Caco-2 (cell line): ENCODE results near the gene CADPS. TPM values are rescaled to one million over a fixed set of nuclear protein-coding genes. Genes with fewer than 3 reads are reported as not detected.
A peak's percentile ranks its signal among the peaks of the same experiment; 100 is the strongest.

Experiments used
- BruUV-seq: library from RNA; stranded (reverse); fragments of 400-500 nt; replicated peaks from 2 replicates; lab custom pipeline; 2021; lab: Mats Ljungman, UMichigan
- CTCF ChIA-PET: fragments of 300-600 bp; sonication (Branson Sonifier 250); formaldehyde crosslinking; loops from one replicate; lab custom pipeline; 2022; ENCODE audit warnings: antibody characterized with exemption; lab: Charles Lee
- POLR2A ChIA-PET: fragments of 300-600 bp; sonication (Branson Sonifier 250); formaldehyde crosslinking; loops from one replicate; lab custom pipeline; 2022; ENCODE audit warnings: antibody characterized with exemption; lab: Charles Lee
- DNase-seq, 2 experiments: peaks; one replicate each; pipeline versions ENCODE4 v3.0.0 to v3.0.0-alpha.2; 2020 to 2022
- H3K27me3 ChIP-seq: replicated peaks from 2 replicates; pipeline ENCODE4 v1.6.0; 2011; ENCODE audit warnings: low read length; ENCODE audit not compliant: control insufficient read depth, insufficient read depth
- H3K36me3 ChIP-seq: 2 replicates; pipeline ENCODE4 v1.5.1; 2011; ENCODE audit warnings: low read length; ENCODE audit not compliant: control insufficient read depth, insufficient read depth
- H3K4me1 ChIP-seq: fragments of 250-450 bp; sonication (Bioruptor Pico); 2 replicates; pipeline ENCODE4 v1.5.1; 2020; ENCODE audit warnings: mild to moderate bottlenecking
- H3K4me3 ChIP-seq: 2 replicates; pipeline ENCODE4 v1.5.1; 2011; ENCODE audit warnings: low read depth, mild to moderate bottlenecking, control low read depth, low read length
- H3K9me3 ChIP-seq: fragments of 250-450 bp; sonication (Bioruptor Pico); 2 replicates; pipeline ENCODE4 v1.5.1; 2020; ENCODE audit warnings: mild to moderate bottlenecking, moderate library complexity
- H3K27ac Mint-ChIP-seq: one replicate; pipeline ENCODE4 v1.8.0; 2022; ENCODE audit warnings: mixed read lengths; ENCODE audit not compliant: unreplicated experiment
- H3K27me3 Mint-ChIP-seq: one replicate; pipeline ENCODE4 v1.8.0; 2022; ENCODE audit warnings: mixed read lengths; ENCODE audit not compliant: insufficient read depth, unreplicated experiment
- H3K36me3 Mint-ChIP-seq: one replicate; pipeline ENCODE4 v1.8.0; 2022; ENCODE audit warnings: mild to moderate bottlenecking, mixed read lengths; ENCODE audit not compliant: insufficient read depth, unreplicated experiment
- H3K4me1 Mint-ChIP-seq: one replicate; pipeline ENCODE4 v1.8.0; 2022; ENCODE audit warnings: low read depth, mixed read lengths; ENCODE audit not compliant: unreplicated experiment
- H3K4me3 Mint-ChIP-seq: one replicate; pipeline ENCODE4 v1.8.0; 2022; ENCODE audit warnings: mild to moderate bottlenecking, moderate library complexity, mixed read lengths; ENCODE audit not compliant: unreplicated experiment
- H3K9me3 Mint-ChIP-seq: one replicate; pipeline ENCODE4 v1.8.0; 2022; ENCODE audit warnings: mixed read lengths; ENCODE audit not compliant: unreplicated experiment
- CTCF ChIP-seq, 2 experiments: fragments of 200-600 bp in 1 of 2; IDR thresholded peaks; 1 replicate in 1 of 2; 2 replicates in 1 of 2; pipeline versions ENCODE4 v1.5.1 to v1.8.0; 2011 to 2022; ENCODE audit warnings: antibody characterized with exemption in 1 of 2, control low read depth in 1 of 2, inconsistent platforms in 1 of 2, low read depth in 1 of 2, low read length in 1 of 2, mild to moderate bottlenecking in 1 of 2, moderate library complexity in 1 of 2; ENCODE audit not compliant: insufficient read depth in 1 of 2, severe bottlenecking in 1 of 2, unreplicated experiment in 1 of 2
- intact Hi-C: fragments of 100-400 bp; cut with micrococcal nuclease; formaldehyde crosslinking; loops from one replicate; pipeline ENCODE4 v1.10.0; 2022; ENCODE audit not compliant: unreplicated experiment
- total RNA-seq: library from RNA; stranded (reverse); gene quantifications from 2 replicates; pipeline ENCODE4 v1.2.3, GENCODE V29; 2022

CADPS gene
- total RNA-seq, 1 experiment from 2014 or later = not detected

GRCh38 chr3:62625268-62625667 is 249.9 kb downstream of the CADPS start:
- no peak overlapping the region for H3K4me3 ChIP-seq
- no peaks in the 10 kb centered on the region for H3K4me1 ChIP-seq
- intact Hi-C loops = loop anchor here (10.0 kb wide), 1 partner anchor 720 kb away; no protein-coding TSS in a partner anchor

GRCh38 chr3:62624185-62624584 is 251.0 kb downstream of the CADPS start:
- peaks cover 26% of the 10 kb centered on the region for H3K27me3 Mint-ChIP-seq
- BruUV-seq = no TSS peak
- Histone ChIP-seq H3K36me3 (no peaks in the 10 kb centered on the region), H3K4me3 (no peak overlapping the region), H3K27me3 (no peaks in the 10 kb centered on the region), H3K9me3 (no peaks in the 10 kb centered on the region), H3K4me1 (no peaks in the 10 kb centered on the region)
- no peak overlapping the region for H3K27ac Mint-ChIP-seq
- no peak overlapping the region for H3K4me3 Mint-ChIP-seq
- intact Hi-C loops = loop anchor here (10.0 kb wide), 1 partner anchor 721 kb away; no protein-coding TSS in a partner anchor
- ChIA-PET CTCF (no interaction called here), POLR2A (no interaction called here)
- H3K4me1 Mint-ChIP-seq = no peaks in the 10 kb centered on the region
- DNase-seq = no peak
- TF ChIP-seq CTCF (IDR thresholded peaks at IDR 0.05; ENCODE audit: insufficient read depth in 1 of 2, low read depth in 1 of 2, low read length in 1 of 2, severe bottlenecking in 1 of 2, unreplicated experiment in 1 of 2) = no peak
- H3K9me3 Mint-ChIP-seq = no peaks in the 10 kb centered on the region
- no peaks in the 10 kb centered on the region for H3K36me3 Mint-ChIP-seq

More at GRCh38 chr3:62625268-62625667, 249.9 kb downstream of the CADPS start:
- H3K36me3 Mint-ChIP-seq = no peaks in the 10 kb centered on the region
- no peak for TF ChIP-seq CTCF (IDR thresholded peaks at IDR 0.05; ENCODE audit: insufficient read depth in 1 of 2, low read depth in 1 of 2, low read length in 1 of 2, severe bottlenecking in 1 of 2, unreplicated experiment in 1 of 2)
- H3K9me3 Mint-ChIP-seq = no peaks in the 10 kb centered on the region
- no peaks in the 10 kb centered on the region for H3K27me3 ChIP-seq
- H3K27ac Mint-ChIP-seq = no peak overlapping the region
- DNase-seq = no peak
- POLR2A ChIA-PET = no interaction called here
- no TSS peak for BruUV-seq
- no peaks in the 10 kb centered on the region for H3K4me1 Mint-ChIP-seq
- peaks cover 30% of the 10 kb centered on the region for H3K27me3 Mint-ChIP-seq
- CTCF ChIA-PET = no interaction called here
- no peaks in the 10 kb centered on the region for H3K36me3 ChIP-seq
- no peak overlapping the region for H3K4me3 Mint-ChIP-seq
- H3K9me3 ChIP-seq = no peaks in the 10 kb centered on the region

- BruUV-seq = no TSS peak
- Histone ChIP-seq H3K27me3 (no peaks in the 10 kb centered on the region), H3K4me1 (no peaks in the 10 kb centered on the region), H3K9me3 (no peaks in the 10 kb centered on the region), H3K4me3 (no peak overlapping the region), H3K36me3 (no peaks in the 10 kb centered on the region)
- CTCF ChIA-PET = no interaction called here
- peaks cover 14% of the 10 kb centered on the region for H3K27me3 Mint-ChIP-seq
- intact Hi-C loops = loop anchor here (1.0 to 10.0 kb wide), 3 partner anchors 571 to 722 kb away; no protein-coding TSS in a partner anchor
- H3K9me3 Mint-ChIP-seq = no peaks in the 10 kb centered on the region
- H3K4me1 Mint-ChIP-seq = no peaks in the 10 kb centered on the region
- POLR2A ChIA-PET = no interaction called here
- peak; percentile 52 to 59 for TF ChIP-seq CTCF (IDR thresholded peaks at IDR 0.05; ENCODE audit: insufficient read depth in 1 of 2, low read depth in 1 of 2, low read length in 1 of 2, severe bottlenecking in 1 of 2, unreplicated experiment in 1 of 2)
- H3K36me3 Mint-ChIP-seq = no peaks in the 10 kb centered on the region
- H3K27ac Mint-ChIP-seq = no peak overlapping the region
- peak in 1 of 2 experiments; percentile 44 for DNase-seq
- no peak overlapping the region for H3K4me3 Mint-ChIP-seq
Observed at GRCh38 chr3:62622553-62623174, 252.6 kb downstream of the CADPS start.
